ENCODE data around the gene PARP1. TPM values are rescaled to one million over a fixed set of nuclear protein-coding genes. Genes with fewer than 3 reads are reported as not detected.

The PARP1 gene
- total RNA-seq, 1 donor from 2014 or later: 37.1 TPM

DNA sequence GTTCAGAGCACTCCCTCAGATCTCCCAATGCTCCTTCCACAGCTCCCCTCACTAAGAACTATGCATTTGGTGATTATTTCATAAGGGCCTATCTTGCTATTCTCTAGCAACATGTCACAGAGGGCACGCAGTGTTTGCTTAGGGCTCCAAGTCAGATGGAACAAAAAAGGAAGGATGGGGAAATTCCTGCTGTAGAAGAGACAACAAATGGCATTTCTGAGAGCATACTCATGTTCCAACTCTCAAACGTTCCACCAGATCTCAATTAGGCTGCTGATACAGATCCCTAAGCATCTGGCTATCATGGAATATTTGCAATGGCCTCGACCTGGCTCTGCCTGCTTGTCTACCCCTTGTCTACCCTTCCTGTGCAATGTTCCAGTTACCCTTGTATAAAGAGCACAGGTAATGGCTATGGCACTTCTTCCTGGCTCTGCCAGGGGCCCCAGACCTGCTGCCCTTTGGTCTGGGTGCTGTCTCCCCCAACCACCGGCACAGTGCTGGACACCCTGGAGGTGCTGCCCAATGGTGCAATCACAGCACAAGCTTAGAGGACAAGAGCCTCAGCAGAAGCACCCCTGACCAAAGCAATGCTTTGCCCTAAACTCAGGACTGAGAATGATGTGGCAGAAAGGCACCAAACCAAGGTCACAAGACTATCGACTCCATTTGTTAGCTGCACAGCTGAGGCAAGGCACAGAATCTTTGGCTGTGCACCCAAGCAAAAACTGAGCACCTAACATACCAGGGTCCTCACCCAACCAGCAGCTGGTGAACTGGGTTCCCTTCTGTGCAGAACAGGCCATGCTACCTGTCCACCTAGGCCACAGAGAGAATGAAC is 3.6 kb downstream of the PARP1 start:
- TF ChIP-seq, protein P1, sequence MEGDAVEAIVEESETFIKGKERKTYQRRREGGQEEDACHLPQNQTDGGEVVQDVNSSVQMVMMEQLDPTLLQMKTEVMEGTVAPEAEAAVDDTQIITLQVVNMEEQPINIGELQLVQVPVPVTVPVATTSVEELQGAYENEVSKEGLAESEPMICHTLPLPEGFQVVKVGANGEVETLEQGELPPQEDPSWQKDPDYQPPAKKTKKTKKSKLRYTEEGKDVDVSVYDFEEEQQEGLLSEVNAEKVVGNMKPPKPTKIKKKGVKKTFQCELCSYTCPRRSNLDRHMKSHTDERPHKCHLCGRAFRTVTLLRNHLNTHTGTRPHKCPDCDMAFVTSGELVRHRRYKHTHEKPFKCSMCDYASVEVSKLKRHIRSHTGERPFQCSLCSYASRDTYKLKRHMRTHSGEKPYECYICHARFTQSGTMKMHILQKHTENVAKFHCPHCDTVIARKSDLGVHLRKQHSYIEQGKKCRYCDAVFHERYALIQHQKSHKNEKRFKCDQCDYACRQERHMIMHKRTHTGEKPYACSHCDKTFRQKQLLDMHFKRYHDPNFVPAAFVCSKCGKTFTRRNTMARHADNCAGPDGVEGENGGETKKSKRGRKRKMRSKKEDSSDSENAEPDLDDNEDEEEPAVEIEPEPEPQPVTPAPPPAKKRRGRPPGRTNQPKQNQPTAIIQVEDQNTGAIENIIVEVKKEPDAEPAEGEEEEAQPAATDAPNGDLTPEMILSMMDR (IDR thresholded peaks at IDR 0.05): no peak
- Histone ChIP-seq H3K9me3 (no peaks in the 10 kb centered on the region), H3K27ac (no peak overlapping the region), H3K36me3 (peaks cover 23 to 34% of the 10 kb centered on the region in 2 donors), H3K4me3 (no peak overlapping the region), H3K4me1 (peaks cover 8 to 19% of the 10 kb centered on the region in 2 donors), H3K27me3 (no peaks in the 10 kb centered on the region)
- no peak for DNase-seq (ENCODE audit: low spot score in 2 of 2)
- intact Hi-C loops (cut with DNase I): no loop called here

- H3K4me1 ChIP-seq: peaks cover 8 to 19% of the 10 kb centered on the region in 2 donors
- H3K27me3 ChIP-seq: no peaks in the 10 kb centered on the region
- DNase-seq (ENCODE audit: low spot score in 2 of 2): no peak
- peaks cover 23 to 43% of the 10 kb centered on the region in 2 donors for H3K36me3 ChIP-seq
- TF ChIP-seq, protein P1 (IDR thresholded peaks at IDR 0.05): no peak
- no peaks in the 10 kb centered on the region for H3K9me3 ChIP-seq
- intact Hi-C loops (cut with DNase I): no loop called here
- no peak overlapping the region for H3K4me3 ChIP-seq
- no peak overlapping the region for H3K27ac ChIP-seq
Observed at GRCh38 chr1:226403201-226404034, 4.5 kb downstream of the PARP1 start.

DNA sequence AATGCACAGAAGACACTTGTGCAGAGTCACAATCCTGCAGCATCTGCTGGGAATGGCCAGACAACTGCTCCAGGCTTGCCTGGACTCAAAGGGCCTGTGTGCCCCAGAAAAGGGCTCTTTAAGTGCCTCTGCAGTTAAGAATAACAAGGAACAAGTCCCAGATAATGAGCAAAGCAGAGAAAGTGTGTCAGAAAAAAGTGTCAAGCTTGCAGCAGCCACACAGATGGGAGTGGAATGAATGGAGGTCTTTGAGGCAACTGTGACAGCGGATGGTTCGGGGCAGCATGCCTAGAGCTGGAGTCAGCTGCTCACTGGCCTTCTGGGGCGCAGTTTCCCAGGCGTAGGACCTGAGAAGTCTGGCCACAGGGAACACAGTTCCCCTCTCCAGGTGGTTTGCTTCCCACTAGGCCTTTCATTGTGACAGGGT is 5.1 kb downstream of the PARP1 start:
- Histone ChIP-seq H3K27ac (no peak overlapping the region), H3K4me1 (peaks cover 8 to 19% of the 10 kb centered on the region in 2 donors), H3K4me3 (no peak overlapping the region), H3K36me3 (peaks cover 23 to 46% of the 10 kb centered on the region in 2 donors), H3K9me3 (no peaks in the 10 kb centered on the region), H3K27me3 (no peaks in the 10 kb centered on the region)
- no peak for DNase-seq (ENCODE audit: low spot score in 2 of 2)
- TF ChIP-seq, protein P1 (IDR thresholded peaks at IDR 0.05): no peak
- intact Hi-C loops (cut with DNase I): no loop called here

- TF ChIP-seq, protein P1 (IDR thresholded peaks at IDR 0.05): no peak
- peaks cover 23 to 46% of the 10 kb centered on the region in 2 donors for H3K36me3 ChIP-seq
- H3K4me1 ChIP-seq: peaks cover 4 to 13% of the 10 kb centered on the region in 2 donors
- intact Hi-C loops (cut with DNase I): no loop called here
- no peak for DNase-seq (ENCODE audit: low spot score in 2 of 2)
- H3K4me3 ChIP-seq: no peak overlapping the region
- no peak overlapping the region for H3K27ac ChIP-seq
- no peaks in the 10 kb centered on the region for H3K27me3 ChIP-seq
- H3K9me3 ChIP-seq: no peaks in the 10 kb centered on the region
Observed at GRCh38 chr1:226401355-226402303, 6.3 kb downstream of the PARP1 start.

Measured in ascending aorta (tissue), 2 donors.